ENCODE data around the gene B4GAT1.
"Not testable (repeated sequence)": the region's sequence is repeated elsewhere in the genome, so short reads cannot be mapped to it uniquely, and the experiment has no call there.

DNA sequence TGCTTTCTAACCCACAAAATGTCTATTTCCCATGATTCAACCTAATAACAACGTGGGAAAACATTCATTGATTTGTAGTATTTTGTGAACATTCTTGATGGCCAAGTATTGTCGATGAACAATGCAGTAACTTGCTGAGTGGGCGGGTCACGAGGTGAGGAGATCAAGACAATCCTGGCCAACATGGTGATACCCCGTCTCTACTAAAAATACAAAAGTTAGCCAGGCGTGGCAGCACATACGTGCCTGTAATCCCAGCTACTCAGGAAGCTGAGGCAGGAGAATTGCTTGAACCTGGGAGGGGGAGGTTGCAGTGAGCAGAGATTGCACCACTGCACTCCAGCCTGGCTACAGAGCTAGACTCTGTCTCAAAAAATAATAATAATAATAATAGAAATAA, 32.8 kb upstream of the B4GAT1 start:
- TF ChIP-seq POLR2AphosphoS5 (IDR thresholded peaks at IDR 0.05; ENCODE audit: low read depth, low read length); TAF1 (IDR thresholded peaks at IDR 0.05; ENCODE audit: borderline replicate concordance, low read depth, low read length): not testable (repeated sequence)

All from GM12892 (cell line).